Fibroblast of skin of left quadriceps (primary cell): Measurements from ENCODE around the gene STOX1.
"Not testable (repeated sequence)": the region's sequence is repeated elsewhere in the genome, so short reads cannot be mapped to it uniquely, and the experiment has no call there.

Experiments
- DNase-seq, 2 experiments: peaks; one replicate each; pipeline ENCODE4 v3.0.0-alpha.2; 2013; ENCODE audit warnings: low read depth in 2 of 2

STOX1 gene

GRCh38 chr10:68829952-68830351 is 2.6 kb downstream of the STOX1 start:
- DNase-seq, result no peak

GRCh38 chr10:68831961-68832455 is 4.7 kb downstream of the STOX1 start:
- DNase-seq, result no peak

GRCh38 chr10:68832601-68833000 is 5.3 kb downstream of the STOX1 start:
- DNase-seq, result no peak

GRCh38 chr10:68837626-68838322 is 10.4 kb downstream of the STOX1 start:
- DNase-seq, result no peak

GRCh38 chr10:68840650-68841049 is 13.3 kb downstream of the STOX1 start:
- not testable (repeated sequence) for DNase-seq

- DNase-seq, result no peak
These were observed 20.9 kb downstream of the STOX1 start for GRCh38 chr10:68848281-68848680.

GRCh38 chr10:68848806-68849205 is 21.5 kb downstream of the STOX1 start:
- DNase-seq, result no peak

GRCh38 chr10:68856352-68856751 is 29.0 kb downstream of the STOX1 start:
- no peak for DNase-seq

GRCh38 chr10:68857005-68857404 is 29.7 kb downstream of the STOX1 start:
- no peak for DNase-seq

- no peak for DNase-seq
These were observed 33.9 kb downstream of the STOX1 start for GRCh38 chr10:68861253-68861652.

GRCh38 chr10:68864611-68865010 is 37.3 kb downstream of the STOX1 start:
- no peak for DNase-seq

GRCh38 chr10:68868173-68868572 is 40.8 kb downstream of the STOX1 start:
- DNase-seq, result not testable (repeated sequence)

GRCh38 chr10:68869623-68870022 is 42.3 kb downstream of the STOX1 start:
- DNase-seq, result no peak

- DNase-seq, result no peak
These were observed 42.7 kb downstream of the STOX1 start for GRCh38 chr10:68870061-68870460.

GRCh38 chr10:68870545-68871104 is 43.3 kb downstream of the STOX1 start:
- DNase-seq, result no peak

- peak; percentile 11 to 20 for DNase-seq
These were observed 43.9 kb downstream of the STOX1 start for GRCh38 chr10:68871105-68871711.

GRCh38 chr10:68871731-68872342 is 44.5 kb downstream of the STOX1 start:
- DNase-seq, result peak; percentile 78 to 80

GRCh38 chr10:68876246-68877138 is 49.2 kb downstream of the STOX1 start:
- no peak for DNase-seq

- DNase-seq, result no peak
These were observed 50.3 kb downstream of the STOX1 start for GRCh38 chr10:68877482-68878110.

- no peak for DNase-seq
These were observed 51.2 kb downstream of the STOX1 start for GRCh38 chr10:68878496-68878895.

GRCh38 chr10:68879628-68880027 is 52.3 kb downstream of the STOX1 start:
- no peak for DNase-seq
